Esophagus muscularis mucosa (tissue), 4 donors: ENCODE results near the gene CYTH3.

Experiments used
- CTCF ChIP-seq, 3 experiments: fragments of 200-600 bp in 2 of 3; fragments of 450-650 bp in 1 of 3; sonication (generic) in 2 of 3; IDR thresholded peaks; one replicate each; pipeline ENCODE4 v1.5.1; 2017 to 2019; ENCODE audit warnings: antibody characterized with exemption in 3 of 3, mild to moderate bottlenecking in 2 of 3, moderate library complexity in 1 of 3
- EP300 ChIP-seq: sonication (generic); formaldehyde crosslinking; IDR thresholded peaks from one replicate; pipeline ENCODE4 v1.6.1; 2017; ENCODE audit warnings: antibody characterized with exemption
- POLR2A ChIP-seq: fragments of 450-650 bp; IDR thresholded peaks from one replicate; pipeline ENCODE4 v1.6.1; 2017; ENCODE audit warnings: antibody characterized with exemption, moderate library complexity, mild to moderate bottlenecking, low read depth
- POLR2AphosphoS5 ChIP-seq, 2 donors: sonication (generic); formaldehyde crosslinking; IDR thresholded peaks; one replicate each; pipeline ENCODE4 v1.6.1; 2017; ENCODE audit warnings: antibody characterized with exemption in 2 of 2

GRCh38 chr7:6241607-6241973 is 30.8 kb downstream of the CYTH3 start:
- no peak for TF ChIP-seq CTCF (IDR thresholded peaks at IDR 0.05)
- TF ChIP-seq POLR2AphosphoS5 (IDR thresholded peaks at IDR 0.05) = no peak
- no peak for TF ChIP-seq POLR2A
- no peak for TF ChIP-seq EP300
